ENCODE data around the gene RASSF4. TPM values are rescaled to one million over a fixed set of nuclear protein-coding genes. Genes with fewer than 3 reads are reported as not detected.
A peak's percentile ranks its signal among the peaks of the same experiment; 100 is the strongest.

RASSF4 gene
- total and polyA plus RNA-seq, 4 donors: 8.2 to 26.9 (median 12.4) TPM

- Histone ChIP-seq H3K4me3 (ENCODE audit: low read depth in 1 of 3, low read length in 3 of 3) (no peak overlapping the region), H3K9ac (ENCODE audit: low read depth in 1 of 2, low read length in 2 of 2) (no peak overlapping the region), H3K27ac (ENCODE audit: low read depth in 1 of 2, low read length in 2 of 2) (no peak overlapping the region), H3K4me1 (ENCODE audit: control insufficient read depth in 4 of 4, insufficient read depth in 4 of 4, low read length in 3 of 4) (peaks cover 54 to 83% (median 61%) of the 10 kb centered on the region in 4 donors), H3K36me3 (ENCODE audit: control insufficient read depth in 4 of 4, insufficient read depth in 3 of 4, low read depth in 1 of 4, low read length in 3 of 4) (no peaks in the 10 kb centered on the region), H3K27me3 (ENCODE audit: control insufficient read depth in 4 of 4, insufficient read depth in 4 of 4, low read length in 3 of 4) (no peaks in the 10 kb centered on the region), H3K9me3 (ENCODE audit: control insufficient read depth in 4 of 4, low read length in 3 of 4) (no peaks in the 10 kb centered on the region)
- 92% methylated on average over 14 of the region's 14 CpGs for WGBS
- TF ChIP-seq RXRA (IDR thresholded peaks at IDR 0.05): no peak
- TF ChIP-seq FOXA2 (IDR thresholded peaks at IDR 0.05): no peak
- no peak for TF ChIP-seq ATF3 (IDR thresholded peaks at IDR 0.05)
- TF ChIP-seq NR2F2 (IDR thresholded peaks at IDR 0.05): no peak
- no peak for TF ChIP-seq RAD21 (IDR thresholded peaks at IDR 0.05)
- TF ChIP-seq GABPA (IDR thresholded peaks at IDR 0.05 in 1 of 2, conservative IDR thresholded peaks at IDR 0.05 in 1 of 2): no peak
- no peak for TF ChIP-seq TAF1 (conservative IDR thresholded peaks at IDR 0.05)
- no peak for TF ChIP-seq CTCF (IDR thresholded peaks at IDR 0.05; ENCODE audit: low read depth, low read length, missing input control)
- no peak for TF ChIP-seq EGR1 (IDR thresholded peaks at IDR 0.05; ENCODE audit: low read depth in 2 of 2)
- TF ChIP-seq MAX (IDR thresholded peaks at IDR 0.05): no peak
- no peak for TF ChIP-seq HNF4A (conservative IDR thresholded peaks at IDR 0.05)
- TF ChIP-seq YY1 (IDR thresholded peaks at IDR 0.05): no peak
- no peak for TF ChIP-seq FOXA1 (IDR thresholded peaks at IDR 0.05)
- TF ChIP-seq HNF4G (IDR thresholded peaks at IDR 0.05): no peak
- TF ChIP-seq SP1 (IDR thresholded peaks at IDR 0.05): no peak
- no peak for TF ChIP-seq REST (IDR thresholded peaks at IDR 0.05)
- no peak for TF ChIP-seq ZBTB33 (IDR thresholded peaks at IDR 0.05)
- TF ChIP-seq JUND (IDR thresholded peaks at IDR 0.05): no peak
- DNase-seq (ENCODE audit: low spot score): peak; percentile 30
These were observed 33.8 kb downstream of the RASSF4 start for GRCh38 chr10:44993226-44993921.
